Fibroblast of lung (primary cell): Measurements from ENCODE around the gene ITIH4. TPM values are rescaled to one million over a fixed set of nuclear protein-coding genes. Genes with fewer than 3 reads are reported as not detected.

ENCODE experiments used
- DNase-seq, 2 donors: peaks; one replicate each; pipeline versions ENCODE4 v3.0.0 to v3.0.0-alpha.2; 2010; ENCODE audit warnings: low read depth in 2 of 2
- H2AFZ ChIP-seq: 2 replicates; pipeline ENCODE4 v1.5.1; 2012; ENCODE audit warnings: low read length, control low read depth, inconsistent platforms
- H3K27ac ChIP-seq: 2 replicates; pipeline ENCODE4 v1.5.1; 2011; ENCODE audit warnings: low read length, control low read depth; ENCODE audit not compliant: insufficient read depth
- H3K27me3 ChIP-seq: 2 replicates; pipeline ENCODE4 v1.5.1; 2011; ENCODE audit warnings: mild to moderate bottlenecking, low read length; ENCODE audit not compliant: control insufficient read depth, insufficient read depth
- H3K36me3 ChIP-seq: 2 replicates; pipeline ENCODE4 v1.5.1; 2011; ENCODE audit warnings: low read length; ENCODE audit not compliant: control insufficient read depth, insufficient read depth
- H3K4me1 ChIP-seq: 2 replicates; pipeline ENCODE4 v1.5.1; 2011; ENCODE audit warnings: low read length; ENCODE audit not compliant: control insufficient read depth, insufficient read depth; ENCODE audit errors: extremely low read depth
- H3K4me2 ChIP-seq: 2 replicates; pipeline ENCODE4 v1.5.1; 2011; ENCODE audit warnings: low read length, control low read depth; ENCODE audit not compliant: insufficient read depth; ENCODE audit errors: extremely low read depth
- H3K4me3 ChIP-seq, 4 experiments: fragments of 200-600 bp in 1 of 4; sonication (generic) in 1 of 4; replicated peaks in 1 of 4; 2 replicates each; pipeline ENCODE4 v1.5.1; 2011 to 2016; ENCODE audit warnings: low read length in 4 of 4, low read depth in 3 of 4, mild to moderate bottlenecking in 3 of 4, control low read depth in 2 of 4, inconsistent platforms in 1 of 4, mixed read lengths in 1 of 4; ENCODE audit not compliant: insufficient read depth in 1 of 4; ENCODE audit errors: control extremely low read depth in 1 of 4
- H3K79me2 ChIP-seq: 2 replicates; pipeline ENCODE4 v1.5.1; 2012; ENCODE audit warnings: mild to moderate bottlenecking, low read length, inconsistent platforms; ENCODE audit not compliant: control insufficient read depth, insufficient read depth
- H3K9ac ChIP-seq: 2 replicates; pipeline ENCODE4 v1.5.1; 2011; ENCODE audit warnings: mild to moderate bottlenecking, low read length, control low read depth; ENCODE audit not compliant: insufficient read depth
- H3K9me3 ChIP-seq: 2 replicates; pipeline ENCODE4 v1.5.1; 2012; ENCODE audit warnings: low read depth, low read length; ENCODE audit not compliant: control insufficient read depth, insufficient read depth
- H4K20me1 ChIP-seq: 2 replicates; pipeline ENCODE4 v1.5.1; 2011; ENCODE audit warnings: low read length; ENCODE audit not compliant: control insufficient read depth, insufficient read depth; ENCODE audit errors: extremely low read depth
- EZH2 ChIP-seq: IDR thresholded peaks from 2 replicates; pipeline ENCODE4 v1.5.1; 2012; ENCODE audit warnings: low read length, control low read depth, mild to moderate bottlenecking; ENCODE audit errors: missing control alignments
- polyA plus RNA-seq, 2 donors: library from polyadenylated mRNA; depleted of rRNA in 1 of 2; stranded (reverse) in 1 of 2; unstranded in 1 of 2; fragments of >200 nt; gene quantifications; 2 replicates each; pipeline ENCODE4 v1.2.1, GENCODE V29; 2011 to 2012; ENCODE audit warnings: missing spikeins in 1 of 2
- total RNA-seq: library from RNA; depleted of rRNA; stranded (reverse); fragments of >200 nt; gene quantifications from 2 replicates; pipeline ENCODE4 v1.2.1, GENCODE V29; 2014
- TF ChIP-seq, protein P1 (sequence below), 2 donors: IDR thresholded peaks in 1 of 2; conservative IDR thresholded peaks in 1 of 2; 1 replicate in 1 of 2; 2 replicates in 1 of 2; pipeline ENCODE4 v1.5.1; 2011 to 2012; ENCODE audit warnings: low read length in 2 of 2, control low read depth in 1 of 2, inconsistent platforms in 1 of 2, low read depth in 1 of 2, mild to moderate bottlenecking in 1 of 2

ITIH4 gene
- total and polyA plus RNA-seq, 2 donors (not counting 1 experiment from before 2014, with no cell fraction given): 1.1 to 2.6 TPM

- Histone ChIP-seq H2AFZ (no peak overlapping the region), H4K20me1 (no peaks in the 10 kb centered on the region)
- no peak for TF ChIP-seq EZH2
- TF ChIP-seq, protein P1, sequence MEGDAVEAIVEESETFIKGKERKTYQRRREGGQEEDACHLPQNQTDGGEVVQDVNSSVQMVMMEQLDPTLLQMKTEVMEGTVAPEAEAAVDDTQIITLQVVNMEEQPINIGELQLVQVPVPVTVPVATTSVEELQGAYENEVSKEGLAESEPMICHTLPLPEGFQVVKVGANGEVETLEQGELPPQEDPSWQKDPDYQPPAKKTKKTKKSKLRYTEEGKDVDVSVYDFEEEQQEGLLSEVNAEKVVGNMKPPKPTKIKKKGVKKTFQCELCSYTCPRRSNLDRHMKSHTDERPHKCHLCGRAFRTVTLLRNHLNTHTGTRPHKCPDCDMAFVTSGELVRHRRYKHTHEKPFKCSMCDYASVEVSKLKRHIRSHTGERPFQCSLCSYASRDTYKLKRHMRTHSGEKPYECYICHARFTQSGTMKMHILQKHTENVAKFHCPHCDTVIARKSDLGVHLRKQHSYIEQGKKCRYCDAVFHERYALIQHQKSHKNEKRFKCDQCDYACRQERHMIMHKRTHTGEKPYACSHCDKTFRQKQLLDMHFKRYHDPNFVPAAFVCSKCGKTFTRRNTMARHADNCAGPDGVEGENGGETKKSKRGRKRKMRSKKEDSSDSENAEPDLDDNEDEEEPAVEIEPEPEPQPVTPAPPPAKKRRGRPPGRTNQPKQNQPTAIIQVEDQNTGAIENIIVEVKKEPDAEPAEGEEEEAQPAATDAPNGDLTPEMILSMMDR (conservative IDR thresholded peaks at IDR 0.05 in 1 of 2, IDR thresholded peaks at IDR 0.05 in 1 of 2; ENCODE audit: low read depth in 1 of 2, low read length in 2 of 2): no peak
These were observed 21.3 kb downstream of the ITIH4 start for GRCh38 chr3:52809149-52809548.

GRCh38 chr3:52805270-52806039 lies 25.0 kb downstream of the ITIH4 start:
- H4K20me1 ChIP-seq: no peaks in the 10 kb centered on the region
- H3K9me3 ChIP-seq: no peaks in the 10 kb centered on the region
- no peak overlapping the region for H3K4me2 ChIP-seq
- H3K36me3 ChIP-seq: no peaks in the 10 kb centered on the region
- H3K27me3 ChIP-seq: peaks cover 2% of the 10 kb centered on the region
- no peaks in the 10 kb centered on the region for H3K4me1 ChIP-seq
- H3K27ac ChIP-seq: no peak overlapping the region
- TF ChIP-seq, protein P1 (conservative IDR thresholded peaks at IDR 0.05 in 1 of 2, IDR thresholded peaks at IDR 0.05 in 1 of 2; ENCODE audit: low read depth in 1 of 2, low read length in 2 of 2): no peak
- no peak for TF ChIP-seq EZH2
- H3K79me2 ChIP-seq: no peaks in the 10 kb centered on the region
- DNase-seq: no peak
- H2AFZ ChIP-seq: no peak overlapping the region
- H3K9ac ChIP-seq: no peak overlapping the region
- no peak overlapping the region for H3K4me3 ChIP-seq

More at GRCh38 chr3:52809149-52809548, 21.3 kb downstream of the ITIH4 start:
- no peaks in the 10 kb centered on the region for H3K4me1 ChIP-seq
- no peak overlapping the region for H3K27ac ChIP-seq
- H3K9ac ChIP-seq: no peak overlapping the region
- H3K79me2 ChIP-seq: no peaks in the 10 kb centered on the region
- H3K4me2 ChIP-seq: no peak overlapping the region
- H3K36me3 ChIP-seq: no peaks in the 10 kb centered on the region
- peaks cover 4% of the 10 kb centered on the region for H3K27me3 ChIP-seq
- H3K9me3 ChIP-seq: no peaks in the 10 kb centered on the region
- DNase-seq: no peak
- no peak overlapping the region for H3K4me3 ChIP-seq

DNA sequence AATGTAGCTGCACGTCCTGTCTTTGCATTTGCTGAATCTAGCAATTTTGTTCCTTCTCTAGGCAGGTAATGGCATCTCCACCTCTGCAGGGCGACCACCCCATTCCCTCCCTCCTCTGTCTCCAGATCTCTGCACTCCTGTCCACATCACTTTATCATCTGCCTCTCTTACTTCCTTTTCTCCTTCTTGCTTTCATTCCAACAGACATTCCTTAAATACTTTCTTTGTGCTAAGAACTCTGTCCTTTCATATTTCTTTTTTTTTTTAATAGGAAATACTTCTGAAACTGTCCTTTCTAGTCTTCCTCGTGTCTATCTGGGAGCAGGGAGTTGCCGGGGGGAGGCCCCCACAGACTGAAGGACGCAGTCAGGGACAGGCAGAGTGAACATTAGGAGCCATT lies 28.6 kb downstream of the ITIH4 start:
- no peaks in the 10 kb centered on the region for H3K27me3 ChIP-seq
- H2AFZ ChIP-seq: no peak overlapping the region
- peak in 1 of 2 donors; percentile 31 for DNase-seq
- no peak overlapping the region for H3K9ac ChIP-seq
- TF ChIP-seq, protein P1 (conservative IDR thresholded peaks at IDR 0.05 in 1 of 2, IDR thresholded peaks at IDR 0.05 in 1 of 2; ENCODE audit: low read depth in 1 of 2, low read length in 2 of 2): no peak
- no peaks in the 10 kb centered on the region for H3K36me3 ChIP-seq
- no peak overlapping the region for H3K4me3 ChIP-seq
- H3K27ac ChIP-seq: no peak overlapping the region
- H4K20me1 ChIP-seq: no peaks in the 10 kb centered on the region
- H3K9me3 ChIP-seq: no peaks in the 10 kb centered on the region
- H3K4me1 ChIP-seq: no peaks in the 10 kb centered on the region
- no peak overlapping the region for H3K4me2 ChIP-seq
- H3K79me2 ChIP-seq: no peaks in the 10 kb centered on the region
